Ovary (tissue), 9 donors: Measurements from ENCODE around the gene CACNB4. TPM values are rescaled to one million over a fixed set of nuclear protein-coding genes. Genes with fewer than 3 reads are reported as not detected.

Experiments used
- DNase-seq, 5 donors: peaks; one replicate each; pipeline ENCODE4 v3.0.0-alpha.2; 2019 to 2020
- H3K27ac ChIP-seq, 2 donors: fragments of 200-600 bp; one replicate each; pipeline versions ENCODE4 v1.5.1 to v1.8.0; 2019 to 2022
- H3K27me3 ChIP-seq: fragments of 200-600 bp; one replicate; pipeline ENCODE4 v1.8.0; 2022
- H3K36me3 ChIP-seq: fragments of 200-600 bp; sonication (generic); one replicate; pipeline ENCODE4 v1.5.1; 2019
- H3K4me1 ChIP-seq: one replicate; pipeline ENCODE4 v1.8.1; 2013; ENCODE audit warnings: mild to moderate bottlenecking, moderate library complexity; ENCODE audit not compliant: insufficient read depth
- H3K4me3 ChIP-seq: fragments of 200-600 bp; sonication (generic); one replicate; pipeline ENCODE4 v1.5.1; 2017
- H3K9me3 ChIP-seq, 2 donors: fragments of 200-600 bp in 1 of 2; sonication (generic) in 1 of 2; one replicate each; pipeline versions ENCODE4 v1.5.1 to v1.8.1; 2013 to 2019; ENCODE audit warnings: mild to moderate bottlenecking in 1 of 2, moderate library complexity in 1 of 2
- CTCF ChIP-seq, 3 donors: fragments of 450-650 bp in 2 of 3; fragments of 200-600 bp in 1 of 3; IDR thresholded peaks; one replicate each; pipeline versions ENCODE4 v1.5.1 to v1.8.0; 2016 to 2022; ENCODE audit warnings: antibody characterized with exemption in 3 of 3, mild to moderate bottlenecking in 1 of 3
- EP300 ChIP-seq: sonication (generic); formaldehyde crosslinking; IDR thresholded peaks from one replicate; pipeline ENCODE4 v1.6.1; 2017; ENCODE audit warnings: antibody characterized with exemption
- POLR2A ChIP-seq: fragments of 450-650 bp; IDR thresholded peaks from one replicate; pipeline ENCODE4 v1.6.1; 2017; ENCODE audit warnings: antibody characterized with exemption, mild to moderate bottlenecking, moderate library complexity
- WGBS, 3 donors: extraction: QIAGEN DNeasy Blood & Tissue Kit in 1 of 3; methylation state at CpG; one replicate each; pipeline versions ENCODE4 v1.1.5 to v1.1.7; 2013 to 2017; 5-methylcytosine and 5-hydroxymethylcytosine counted together
- intact Hi-C, 4 donors: fragments of 100-400 bp; cut with DNase I; formaldehyde crosslinking; loops; one replicate each; pipeline versions ENCODE4 v1.11.0 to v1.15.1; 2022 to 2023
- polyA plus RNA-seq, 2 donors: library from polyadenylated mRNA; stranded (reverse); fragments of 200-250 nt in 1 of 2; fragments of 350-450 nt in 1 of 2; fragmentation: Illumina TruSeq in 1 of 2; extraction: RNeasy Lipid Tissue Mini Kit (QIAGEN cat#74804) in 1 of 2; gene quantifications; one replicate each; pipeline ENCODE4 v1.2.3, GENCODE V29; 2013 to 2014
- total RNA-seq, 7 donors: library from RNA; depleted of rRNA in 2 of 7; stranded (reverse); fragments of >200 nt in 2 of 7; fragmentation: NEBNext Ultra II Directional in 3 of 7; extraction: Animal tissue kit (Norgen Biotek cat#: 25700) in 3 of 7; gene quantifications; one replicate each; pipeline versions ENCODE4 v1.1.0 to v1.2.4, GENCODE V29; 2016 to 2023
- donor health status: DM: no; HTN: no; CAD: no; lungs with moderate emphysema.
- donor health status: DM: no; HTN: no; CAD: no.
- donor health status: Bipolar disorder and iron deficiency.
- donor health status: DM: yes; HTN: yes; CAD: no.
- donor health status: DM: no; HTN: no; CAD: no.
- donor health status: DM: yes; HTN: yes; CAD: no.

Gene CACNB4
- total and polyA plus RNA-seq, 9 donors, result 0.23 to 1.9 (median 1.0) TPM

DNA sequence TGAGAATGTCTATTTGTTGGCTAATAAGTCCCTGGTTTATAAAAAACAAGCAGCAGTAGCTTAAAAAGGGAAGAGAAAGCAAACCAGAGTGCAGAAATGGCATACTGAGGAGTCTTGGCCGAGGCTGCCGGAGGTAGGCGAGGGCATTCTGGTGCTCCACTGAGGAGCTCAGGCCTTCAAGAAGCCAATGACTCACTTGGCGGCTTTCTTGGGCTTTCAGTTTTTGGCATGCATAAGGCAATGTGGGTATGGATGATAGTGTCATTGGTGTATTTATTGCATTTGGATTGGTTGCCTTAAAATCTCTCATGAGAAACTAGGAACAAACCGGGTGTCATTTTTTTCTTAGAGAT lies 151.1 kb downstream of the CACNB4 start:
- no peaks in the 10 kb centered on the region for H3K4me1 ChIP-seq
- H3K9me3 ChIP-seq, result no peaks in the 10 kb centered on the region
- TF ChIP-seq EP300, result no peak
- TF ChIP-seq POLR2A, result no peak
- WGBS, 3 donors, result 45 to 60% (median 46%) methylated on average over 5 of the region's 5 CpGs
- H3K4me3 ChIP-seq, result peak overlapping the region; percentile 9
- H3K27ac ChIP-seq, result no peak overlapping the region
- no peaks in the 10 kb centered on the region for H3K36me3 ChIP-seq
- no peaks in the 10 kb centered on the region for H3K27me3 ChIP-seq
- intact Hi-C loops, result no loop called here
- no peak for DNase-seq

GRCh38 chr2:151946899-151947812 lies 151.7 kb downstream of the CACNB4 start:
- Histone ChIP-seq H3K4me1 (no peaks in the 10 kb centered on the region), H3K27me3 (no peaks in the 10 kb centered on the region), H3K9me3 (no peaks in the 10 kb centered on the region), H3K27ac (no peak overlapping the region), H3K4me3 (peak overlapping the region; percentile 9), H3K36me3 (no peaks in the 10 kb centered on the region)
- WGBS, 3 donors, result 24 to 28% (median 28%) methylated on average over 15 of the region's 15 CpGs
- peak in 2 of 5 donors; percentile 8 to 23 for DNase-seq
- intact Hi-C loops, result no loop called here
- TF ChIP-seq POLR2A (no peak), CTCF (IDR thresholded peaks at IDR 0.05) (peak in 1 of 3 donors; percentile 25), EP300 (no peak)

GRCh38 chr2:151946250-151946884 lies 152.5 kb downstream of the CACNB4 start:
- no peaks in the 10 kb centered on the region for H3K9me3 ChIP-seq
- no peak overlapping the region for H3K4me3 ChIP-seq
- H3K27me3 ChIP-seq, result no peaks in the 10 kb centered on the region
- H3K4me1 ChIP-seq, result no peaks in the 10 kb centered on the region
- H3K27ac ChIP-seq, result no peak overlapping the region
- 73 to 83% (median 76%) methylated on average over 6 of the region's 6 CpGs for WGBS, 3 donors
- H3K36me3 ChIP-seq, result no peaks in the 10 kb centered on the region
- DNase-seq, result no peak
- intact Hi-C loops, result no loop called here
- TF ChIP-seq EP300 (no peak), POLR2A (no peak), CTCF (IDR thresholded peaks at IDR 0.05) (no peak)

DNA sequence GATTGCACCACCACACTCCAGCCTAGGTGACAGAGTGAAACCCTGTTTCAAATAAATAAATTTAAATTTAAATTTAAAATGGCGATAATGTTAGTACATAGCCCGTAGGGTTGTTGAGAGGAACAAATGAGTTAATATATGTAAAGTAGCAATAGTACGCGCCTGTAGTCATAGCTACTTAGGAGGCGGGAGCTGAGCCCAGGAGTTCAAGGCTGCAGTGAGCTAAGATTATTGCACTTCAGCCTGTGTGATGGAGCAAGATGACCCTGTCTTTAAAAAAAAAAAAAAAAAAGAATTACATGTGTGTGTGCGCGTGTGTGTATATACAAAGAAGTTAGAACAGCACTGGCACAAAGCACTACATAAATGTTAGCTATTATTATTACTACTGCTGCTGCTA lies 153.2 kb downstream of the CACNB4 start:
- Histone ChIP-seq H3K4me1 (no peaks in the 10 kb centered on the region), H3K27ac (no peak overlapping the region), H3K27me3 (no peaks in the 10 kb centered on the region), H3K36me3 (no peaks in the 10 kb centered on the region), H3K9me3 (no peaks in the 10 kb centered on the region), H3K4me3 (no peak overlapping the region)
- DNase-seq, result no peak
- TF ChIP-seq CTCF (IDR thresholded peaks at IDR 0.05) (no peak), EP300 (no peak), POLR2A (no peak)
- intact Hi-C loops, result no loop called here
- WGBS, 3 donors, result 84 to 92% (median 88%) methylated on average over 7 of the region's 7 CpGs

- Histone ChIP-seq H3K4me3 (no peak overlapping the region), H3K36me3 (no peaks in the 10 kb centered on the region), H3K9me3 (no peaks in the 10 kb centered on the region), H3K4me1 (no peaks in the 10 kb centered on the region), H3K27ac (no peak overlapping the region), H3K27me3 (no peaks in the 10 kb centered on the region)
- DNase-seq, result no peak
- 95 to 100% (median 98%) methylated on average over 2 of the region's 2 CpGs for WGBS, 3 donors
- no peak for TF ChIP-seq CTCF (IDR thresholded peaks at IDR 0.05)
- no peak for TF ChIP-seq EP300
- TF ChIP-seq POLR2A, result no peak
- intact Hi-C loops, result no loop called here
Measured at GRCh38 chr2:151945186-151945585, 153.7 kb downstream of the CACNB4 start.
